HepG2 (cell line): Measurements from ENCODE around the gene RERE. TPM values are rescaled to one million over a fixed set of nuclear protein-coding genes. Genes with fewer than 3 reads are reported as not detected.
A peak's percentile ranks its signal among the peaks of the same experiment; 100 is the strongest.

Experiments
- BORCS8-MEF2B ChIP-seq: sonication (generic); formaldehyde crosslinking; IDR thresholded peaks from 2 replicates; pipeline ENCODE4 v1.8.0; 2022; ENCODE audit warnings: mild to moderate bottlenecking, missing genetic modification reagents
- HDAC1 ChIP-seq: sonication (generic); formaldehyde crosslinking; IDR thresholded peaks from 2 replicates; pipeline ENCODE4 v1.5.1; 2020; ENCODE audit warnings: mild to moderate bottlenecking, missing genetic modification reagents
- MAFK ChIP-seq, 2 experiments: IDR thresholded peaks in 1 of 2; conservative IDR thresholded peaks in 1 of 2; 2 replicates each; pipeline ENCODE4 v1.6.1; 2011; ENCODE audit warnings: improper control_type of control experiment in 2 of 2, low read length in 2 of 2
- MXD1 ChIP-seq: sonication (generic); formaldehyde crosslinking; IDR thresholded peaks from 2 replicates; pipeline ENCODE4 v1.4.0; 2020; ENCODE audit warnings: mild to moderate bottlenecking, missing genetic modification reagents
- RXRB ChIP-seq: IDR thresholded peaks from 2 replicates; pipeline ENCODE4 v1.6.1; 2016; ENCODE audit warnings: borderline replicate concordance, missing genetic modification reagents, missing compliant biosample characterization
- TOPORS ChIP-seq: sonication (generic); formaldehyde crosslinking; IDR thresholded peaks from 2 replicates; pipeline ENCODE4 v1.8.0; 2023; ENCODE audit warnings: mild to moderate bottlenecking, missing genetic modification reagents
- ZBTB7A ChIP-seq: sonication (generic); formaldehyde crosslinking; IDR thresholded peaks from 2 replicates; pipeline ENCODE4 v1.8.0; 2022; ENCODE audit warnings: mild to moderate bottlenecking, missing genetic modification reagents
- ZNF530 ChIP-seq: sonication (generic); formaldehyde crosslinking; IDR thresholded peaks from 2 replicates; pipeline ENCODE4 v1.5.0; 2020; ENCODE audit warnings: low read depth, mild to moderate bottlenecking, missing genetic modification reagents
- ZNF883 ChIP-seq: sonication (generic); formaldehyde crosslinking; IDR thresholded peaks from 2 replicates; pipeline ENCODE4 v1.5.1; 2020; ENCODE audit warnings: mild to moderate bottlenecking, missing genetic modification reagents; ENCODE audit errors: not compliant biosample characterization
- polyA plus RNA-seq, 8 experiments: library from polyadenylated mRNA; depleted of rRNA in 3 of 8; stranded (reverse) in 7 of 8; unstranded in 1 of 8; fragments of >200 nt; fragmentation: Illumina TruSeq in 4 of 8; extraction: Trizol in 4 of 8; gene quantifications; 2 replicates each; pipeline versions ENCODE4 v1.2.1 to v1.2.3, GENCODE V29; 2011 to 2016; ENCODE audit warnings: low read depth in 4 of 8, missing spikeins in 1 of 8, mixed read lengths in 1 of 8; ENCODE audit not compliant: insufficient read depth in 1 of 8
- total RNA-seq, 5 experiments: library from RNA; depleted of rRNA; stranded (reverse); fragments of >200 nt; fragmentation: Illumina TruSeq; extraction: Trizol; gene quantifications; 2 replicates each; pipeline ENCODE4 v1.2.3, GENCODE V29; 2016; ENCODE audit warnings: low read depth in 1 of 5
- TF ChIP-seq, protein P1 (sequence below): sonication (generic); formaldehyde crosslinking; IDR thresholded peaks from 2 replicates; pipeline ENCODE4 v1.5.0; 2020; ENCODE audit warnings: mild to moderate bottlenecking, missing genetic modification reagents, moderate library complexity
- TF ChIP-seq, protein P2 (sequence below): IDR thresholded peaks from 2 replicates; pipeline ENCODE4 v1.6.1; 2016; ENCODE audit warnings: missing compliant biosample characterization, missing genetic modification reagents, borderline replicate concordance

The RERE gene
- total and polyA plus RNA-seq, 2 of the 13 experiments (the other 11 are each of a cell fraction or from before 2014, with no cell fraction given) = 18.3 to 21.9 TPM

DNA sequence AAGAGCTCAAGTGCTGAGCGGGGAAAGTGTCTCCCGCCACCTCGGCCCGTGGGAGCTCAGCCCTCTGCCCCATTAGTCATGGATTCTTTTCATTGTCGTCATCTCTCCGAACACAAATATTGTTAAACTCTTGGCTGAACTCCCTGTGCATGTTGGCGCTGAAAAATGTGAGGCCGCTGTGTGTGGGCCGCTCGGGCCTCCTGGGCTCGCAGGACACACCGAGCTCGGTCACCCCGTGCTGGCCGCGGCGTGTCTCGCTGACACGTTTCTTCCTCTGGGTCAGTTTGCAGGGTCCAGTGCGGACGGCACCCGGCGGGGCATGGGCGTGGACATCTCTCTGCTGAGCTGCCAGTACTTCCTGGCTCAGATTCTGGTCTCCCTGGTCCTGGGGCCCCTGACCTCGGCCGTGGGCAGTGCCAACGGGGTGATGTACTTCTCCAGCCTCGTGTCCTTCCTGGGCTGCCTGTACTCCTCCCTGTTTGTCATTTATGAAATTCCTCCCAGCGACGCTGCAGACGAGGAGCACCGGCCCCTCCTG lies 473.9 kb downstream of the RERE start (continued):
- peak; percentile 68; the same call in 1 of the 2 replicates for TF ChIP-seq MXD1
- TF ChIP-seq BORCS8-MEF2B = peak; percentile 42; the same call in 1 of the 2 replicates
- TF ChIP-seq ZNF530 = no peak
- TF ChIP-seq ZBTB7A (CRISPR knock-in tag) = no peak
- TF ChIP-seq TOPORS (CRISPR knock-in tag) = no peak
- no peak for TF ChIP-seq MAFK (conservative IDR thresholded peaks at IDR 0.05 in 1 of 2, IDR thresholded peaks at IDR 0.05 in 1 of 2; ENCODE audit: low read length in 2 of 2)
- TF ChIP-seq, protein P1, sequence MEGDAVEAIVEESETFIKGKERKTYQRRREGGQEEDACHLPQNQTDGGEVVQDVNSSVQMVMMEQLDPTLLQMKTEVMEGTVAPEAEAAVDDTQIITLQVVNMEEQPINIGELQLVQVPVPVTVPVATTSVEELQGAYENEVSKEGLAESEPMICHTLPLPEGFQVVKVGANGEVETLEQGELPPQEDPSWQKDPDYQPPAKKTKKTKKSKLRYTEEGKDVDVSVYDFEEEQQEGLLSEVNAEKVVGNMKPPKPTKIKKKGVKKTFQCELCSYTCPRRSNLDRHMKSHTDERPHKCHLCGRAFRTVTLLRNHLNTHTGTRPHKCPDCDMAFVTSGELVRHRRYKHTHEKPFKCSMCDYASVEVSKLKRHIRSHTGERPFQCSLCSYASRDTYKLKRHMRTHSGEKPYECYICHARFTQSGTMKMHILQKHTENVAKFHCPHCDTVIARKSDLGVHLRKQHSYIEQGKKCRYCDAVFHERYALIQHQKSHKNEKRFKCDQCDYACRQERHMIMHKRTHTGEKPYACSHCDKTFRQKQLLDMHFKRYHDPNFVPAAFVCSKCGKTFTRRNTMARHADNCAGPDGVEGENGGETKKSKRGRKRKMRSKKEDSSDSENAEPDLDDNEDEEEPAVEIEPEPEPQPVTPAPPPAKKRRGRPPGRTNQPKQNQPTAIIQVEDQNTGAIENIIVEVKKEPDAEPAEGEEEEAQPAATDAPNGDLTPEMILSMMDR (CRISPR knock-in tag) = no peak; the same call in 1 of the 2 replicates
- peak; percentile 57; the same call in 1 of the 2 replicates for TF ChIP-seq HDAC1 (CRISPR knock-in tag)
- peak; percentile 28 for TF ChIP-seq ZNF883 (CRISPR knock-in tag)
- 0 out of 2 replicates have a peak, but pooled peaks have one; percentile 27 for TF ChIP-seq RXRB (CRISPR knock-in tag)
- TF ChIP-seq, protein P2, sequence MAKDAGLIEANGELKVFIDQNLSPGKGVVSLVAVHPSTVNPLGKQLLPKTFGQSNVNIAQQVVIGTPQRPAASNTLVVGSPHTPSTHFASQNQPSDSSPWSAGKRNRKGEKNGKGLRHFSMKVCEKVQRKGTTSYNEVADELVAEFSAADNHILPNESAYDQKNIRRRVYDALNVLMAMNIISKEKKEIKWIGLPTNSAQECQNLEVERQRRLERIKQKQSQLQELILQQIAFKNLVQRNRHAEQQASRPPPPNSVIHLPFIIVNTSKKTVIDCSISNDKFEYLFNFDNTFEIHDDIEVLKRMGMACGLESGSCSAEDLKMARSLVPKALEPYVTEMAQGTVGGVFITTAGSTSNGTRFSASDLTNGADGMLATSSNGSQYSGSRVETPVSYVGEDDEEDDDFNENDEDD (CRISPR knock-in tag) = 0 out of 2 replicates have a peak, but pooled peaks have one; percentile 4
